ENCODE data around the gene GARNL3.

GRCh38 chr9:127360250-127360649 is 95.7 kb downstream of the GARNL3 start:
- TF ChIP-seq NCOA2 (CRISPR knock-in tag; IDR thresholded peaks at IDR 0.05), result no peak
- no peak for TF ChIP-seq EZH2 (conservative IDR thresholded peaks at IDR 0.05; ENCODE audit: low read depth, low read length)
- no peak for TF ChIP-seq ZNF549 (CRISPR knock-in tag; IDR thresholded peaks at IDR 0.05)
- TF ChIP-seq CTCF (CRISPR knock-in tag; IDR thresholded peaks at IDR 0.05), result no peak
- no peak for TF ChIP-seq YEATS2 (CRISPR knock-in tag; IDR thresholded peaks at IDR 0.05; ENCODE audit: borderline replicate concordance)
- TF ChIP-seq JUNB (CRISPR knock-in tag; IDR thresholded peaks at IDR 0.05; ENCODE audit: borderline replicate concordance), result no peak
- TF ChIP-seq USF2 (IDR thresholded peaks at IDR 0.05; ENCODE audit: low read depth, low read length), result no peak
- TF ChIP-seq USF2 (CRISPR knock-in tag; IDR thresholded peaks at IDR 0.05; ENCODE audit: borderline replicate concordance), result no peak
- TF ChIP-seq PATZ1 (CRISPR knock-in tag; IDR thresholded peaks at IDR 0.05), result no peak
- no peak for TF ChIP-seq BRCA1 (CRISPR knock-in tag; IDR thresholded peaks at IDR 0.05)
- no peak for TF ChIP-seq ZFP36 (IDR thresholded peaks at IDR 0.05; ENCODE audit: borderline replicate concordance, low read depth, low read length, partially characterized antibody)
- TF ChIP-seq LCORL (IDR thresholded peaks at IDR 0.05), result no peak
- TF ChIP-seq LCORL (CRISPR knock-in tag; IDR thresholded peaks at IDR 0.05), result no peak
- TF ChIP-seq GATAD1 (CRISPR knock-in tag; IDR thresholded peaks at IDR 0.05), result no peak
- no peak for TF ChIP-seq MAFK (conservative IDR thresholded peaks at IDR 0.05 in 1 of 2, IDR thresholded peaks at IDR 0.05 in 1 of 2; ENCODE audit: low read length in 2 of 2)
- TF ChIP-seq KDM1A (CRISPR knock-in tag; IDR thresholded peaks at IDR 0.05), result no peak
